Hepatocyte (in vitro differentiated cells): ENCODE results near the gene POLR1E. TPM values are rescaled to one million over a fixed set of nuclear protein-coding genes. Genes with fewer than 3 reads are reported as not detected.

Experiments used
- DNase-seq: peaks from one replicate; pipeline ENCODE4 v3.0.0-alpha.2; 2016; ENCODE audit warnings: low spot score
- H2AFZ ChIP-seq: fragments of 200-600 bp; sonication (generic); 2 replicates; pipeline ENCODE4 v1.6.0; 2016; ENCODE audit warnings: antibody characterized with exemption, mild to moderate bottlenecking
- H3K27ac ChIP-seq: fragments of 200-600 bp; sonication (generic); 2 replicates; pipeline ENCODE4 v1.5.1; 2016; ENCODE audit warnings: mild to moderate bottlenecking
- H3K27me3 ChIP-seq: fragments of 200-600 bp; sonication (generic); 2 replicates; pipeline ENCODE4 v1.6.1; 2016
- H3K36me3 ChIP-seq: fragments of 200-600 bp; sonication (generic); replicated peaks from 2 replicates; pipeline ENCODE4 v1.5.1; 2016; ENCODE audit warnings: low read depth; ENCODE audit not compliant: insufficient read depth
- H3K4me1 ChIP-seq: fragments of 200-600 bp; sonication (generic); 2 replicates; pipeline ENCODE4 v1.5.1; 2016; ENCODE audit warnings: mild to moderate bottlenecking, moderate library complexity; ENCODE audit not compliant: insufficient read depth
- H3K4me2 ChIP-seq: fragments of 200-600 bp; sonication (generic); 2 replicates; pipeline ENCODE4 v1.6.0; 2016
- H3K4me3 ChIP-seq: fragments of 200-600 bp; sonication (generic); 2 replicates; pipeline ENCODE4 v1.5.1; 2016; ENCODE audit warnings: mild to moderate bottlenecking
- H3K79me2 ChIP-seq: fragments of 200-600 bp; sonication (generic); 2 replicates; pipeline ENCODE4 v1.6.0; 2017; ENCODE audit warnings: mild to moderate bottlenecking
- H3K9me2 ChIP-seq: fragments of 200-600 bp; sonication (generic); replicated peaks from 2 replicates; pipeline ENCODE4 v1.6.0; 2017; ENCODE audit warnings: mild to moderate bottlenecking; ENCODE audit not compliant: insufficient read depth
- H3K9me3 ChIP-seq: fragments of 200-600 bp; sonication (generic); 2 replicates; pipeline ENCODE4 v1.5.1; 2016; ENCODE audit warnings: low read depth, mild to moderate bottlenecking
- H4K20me1 ChIP-seq: fragments of 200-600 bp; sonication (generic); 2 replicates; pipeline ENCODE4 v1.6.0; 2016; ENCODE audit warnings: mild to moderate bottlenecking; ENCODE audit not compliant: insufficient read depth, poor library complexity, severe bottlenecking
- CTCF ChIP-seq: fragments of 200-600 bp; sonication (generic); IDR thresholded peaks from 2 replicates; pipeline ENCODE4 v1.5.1; 2016; ENCODE audit warnings: antibody characterized with exemption, mild to moderate bottlenecking; ENCODE audit not compliant: poor library complexity
- EZH2 ChIP-seq: fragments of 200-600 bp; sonication (generic); IDR thresholded peaks from 2 replicates; pipeline ENCODE4 v1.6.1; 2016; ENCODE audit warnings: antibody characterized with exemption, mild to moderate bottlenecking, borderline replicate concordance
- EZH2phosphoT487 ChIP-seq: fragments of 200-600 bp; sonication (generic); IDR thresholded peaks from one replicate; pipeline ENCODE4 v1.6.1; 2018; ENCODE audit warnings: antibody characterized with exemption, mild to moderate bottlenecking, low read depth, moderate library complexity; ENCODE audit not compliant: unreplicated experiment, severe bottlenecking
- WGBS: methylation state at CpG from one replicate; pipeline ENCODE4 v1.1.6; 2016; ENCODE audit warnings: low lambda C conversion rate; ENCODE audit errors: missing lambda C conversion rate; 5-methylcytosine and 5-hydroxymethylcytosine counted together
- polyA plus RNA-seq: library from polyadenylated mRNA; unstranded; fragments of >200 nt; fragmentation: Nextera tagmentation; extraction: Ambion mirVana; gene quantifications from 2 replicates; pipeline ENCODE4 v1.2.1, GENCODE V29; 2016
- total RNA-seq: library from RNA; depleted of rRNA; stranded (reverse); fragments of >200 nt; gene quantifications from 2 replicates; pipeline ENCODE4 v1.2.3, GENCODE V29; 2014

The POLR1E gene
- total and polyA plus RNA-seq, 2 experiments from 2014 or later = 8.4 to 13.3 TPM

GRCh38 chr9:37443566-37443965, 42.2 kb upstream of the POLR1E start:
- H3K9me2 ChIP-seq = no peaks in the 10 kb centered on the region
- TF ChIP-seq EZH2phosphoT487 (no peak), EZH2 (no peak), CTCF (no peak)
- peaks cover 42% of the 10 kb centered on the region for H4K20me1 ChIP-seq
- no peak for DNase-seq
- no peak overlapping the region for H3K4me3 ChIP-seq
- WGBS = over 99% methylated on average over 5 of the region's 5 CpGs
- H3K36me3 ChIP-seq = no peaks in the 10 kb centered on the region
- H3K4me2 ChIP-seq = no peak overlapping the region
- no peak overlapping the region for H3K27ac ChIP-seq
- no peaks in the 10 kb centered on the region for H3K9me3 ChIP-seq
- peaks cover 80% of the 10 kb centered on the region for H3K79me2 ChIP-seq
- no peaks in the 10 kb centered on the region for H3K27me3 ChIP-seq
- H3K4me1 ChIP-seq = peaks cover 3% of the 10 kb centered on the region
- H2AFZ ChIP-seq = no peak overlapping the region

- no peaks in the 10 kb centered on the region for H3K9me2 ChIP-seq
- no peaks in the 10 kb centered on the region for H3K36me3 ChIP-seq
- TF ChIP-seq EZH2 = no peak
- TF ChIP-seq CTCF = no peak
- no peak for TF ChIP-seq EZH2phosphoT487
- peaks cover 44% of the 10 kb centered on the region for H4K20me1 ChIP-seq
- no peak overlapping the region for H3K4me2 ChIP-seq
- peaks cover 3% of the 10 kb centered on the region for H3K4me1 ChIP-seq
- no peaks in the 10 kb centered on the region for H3K27me3 ChIP-seq
- no peaks in the 10 kb centered on the region for H3K9me3 ChIP-seq
- no peak for DNase-seq
- H3K4me3 ChIP-seq = no peak overlapping the region
- H3K27ac ChIP-seq = no peak overlapping the region
- H2AFZ ChIP-seq = no peak overlapping the region
- H3K79me2 ChIP-seq = peaks cover 86% of the 10 kb centered on the region
- 50% methylated on average over 2 of the region's 2 CpGs for WGBS
Measured at GRCh38 chr9:37444890-37445289, 40.9 kb upstream of the POLR1E start.

GRCh38 chr9:37445832-37446231, 39.9 kb upstream of the POLR1E start:
- no peak overlapping the region for H3K27ac ChIP-seq
- no peak overlapping the region for H2AFZ ChIP-seq
- H3K4me1 ChIP-seq = peaks cover 3% of the 10 kb centered on the region
- 92% methylated on average over 6 of the region's 6 CpGs for WGBS
- H3K4me2 ChIP-seq = no peak overlapping the region
- no peaks in the 10 kb centered on the region for H3K9me3 ChIP-seq
- H3K9me2 ChIP-seq = no peaks in the 10 kb centered on the region
- DNase-seq = no peak
- H4K20me1 ChIP-seq = peaks cover 44% of the 10 kb centered on the region
- no peak for TF ChIP-seq CTCF
- TF ChIP-seq EZH2phosphoT487 = no peak
- TF ChIP-seq EZH2 = no peak
- H3K27me3 ChIP-seq = no peaks in the 10 kb centered on the region
- H3K79me2 ChIP-seq = peaks cover 88% of the 10 kb centered on the region
- no peaks in the 10 kb centered on the region for H3K36me3 ChIP-seq
- H3K4me3 ChIP-seq = no peak overlapping the region

- Histone ChIP-seq H3K27me3 (no peaks in the 10 kb centered on the region), H3K4me1 (peaks cover 3% of the 10 kb centered on the region), H3K79me2 (peaks cover 92% of the 10 kb centered on the region), H3K4me3 (no peak overlapping the region), H3K9me3 (no peaks in the 10 kb centered on the region), H4K20me1 (peaks cover 44% of the 10 kb centered on the region), H3K27ac (no peak overlapping the region), H3K9me2 (no peaks in the 10 kb centered on the region), H3K36me3 (no peaks in the 10 kb centered on the region), H2AFZ (no peak overlapping the region), H3K4me2 (no peak overlapping the region)
- TF ChIP-seq CTCF = no peak
- 76% methylated on average over 4 of the region's 4 CpGs for WGBS
- DNase-seq = no peak
Measured at GRCh38 chr9:37446401-37446800, 39.3 kb upstream of the POLR1E start.
